Adipose tissue (tissue), 3 donors: ENCODE results near the gene EYA4. TPM values are rescaled to one million over a fixed set of nuclear protein-coding genes. Genes with fewer than 3 reads are reported as not detected.

Source experiments
- H3K27ac ChIP-seq: one replicate; pipeline ENCODE4 v1.5.1; 2013; ENCODE audit warnings: low read depth, low read length
- WGBS, 3 donors: extraction: QIAGEN DNeasy Blood & Tissue Kit; methylation state at CpG; one replicate each; pipeline ENCODE4 v1.1.7; 2013; 5-methylcytosine and 5-hydroxymethylcytosine counted together
- polyA plus RNA-seq, 3 donors: library from polyadenylated mRNA; stranded (reverse); fragments of 200-250 nt; gene quantifications; one replicate each; pipeline ENCODE4 v1.2.3, GENCODE V29; 2013
- donor health status: healthy with polysubstance abuse.
- donor health status: Bipolar disorder and iron deficiency.
- donor health status: healthy.

The EYA4 gene
- polyA plus RNA-seq, 3 donors: 0.06 to 0.90 (median 0.43) TPM

GRCh38 chr6:133277228-133277899 lies 36.2 kb downstream of the EYA4 start:
- 78 to 87% (median 85%) methylated on average over 2 of the region's 2 CpGs for WGBS, 3 donors
- no peak overlapping the region for H3K27ac ChIP-seq

GRCh38 chr6:133277900-133278545 lies 36.9 kb downstream of the EYA4 start:
- H3K27ac ChIP-seq: no peak overlapping the region
- WGBS, 3 donors: 51 to 80% (median 63%) methylated on average over 4 of the region's 4 CpGs

GRCh38 chr6:133286765-133287164 lies 45.6 kb downstream of the EYA4 start:
- 11 to 41% (median 22%) methylated on average over 1 of the region's 1 CpG for WGBS, 3 donors
- H3K27ac ChIP-seq: no peak overlapping the region

- WGBS, 3 donors: 39 to 61% (median 55%) methylated on average over 1 of the region's 1 CpG
- H3K27ac ChIP-seq: no peak overlapping the region
These were observed 47.5 kb downstream of the EYA4 start for GRCh38 chr6:133288662-133289061.

GRCh38 chr6:133289733-133290306 lies 48.7 kb downstream of the EYA4 start:
- WGBS, 3 donors: 63 to 89% (median 76%) methylated on average over 5 of the region's 5 CpGs
- H3K27ac ChIP-seq: no peak overlapping the region

- H3K27ac ChIP-seq: no peak overlapping the region
- WGBS, 3 donors: 43 to 69% (median 59%) methylated on average over 1 of the region's 1 CpG
These were observed 49.8 kb downstream of the EYA4 start for GRCh38 chr6:133290930-133291329.

GRCh38 chr6:133291671-133292070 lies 50.5 kb downstream of the EYA4 start:
- 27 to 42% (median 34%) methylated on average over 1 of the region's 1 CpG for WGBS, 3 donors
- no peak overlapping the region for H3K27ac ChIP-seq

- no peak overlapping the region for H3K27ac ChIP-seq
- 47 to 88% (median 55%) methylated on average over 2 of the region's 2 CpGs for WGBS, 3 donors
These were observed 56.5 kb downstream of the EYA4 start for GRCh38 chr6:133297657-133298056.

GRCh38 chr6:133298335-133298734 lies 57.2 kb downstream of the EYA4 start:
- no peak overlapping the region for H3K27ac ChIP-seq
- WGBS, 3 donors: 70 to 84% (median 74%) methylated on average over 3 of the region's 3 CpGs

GRCh38 chr6:133298801-133299200 lies 57.6 kb downstream of the EYA4 start:
- WGBS, 3 donors: 68 to 84% (median 70%) methylated on average over 4 of the region's 4 CpGs
- no peak overlapping the region for H3K27ac ChIP-seq

GRCh38 chr6:133300896-133301295 lies 59.7 kb downstream of the EYA4 start:
- WGBS, 3 donors: 74 to 83% (median 79%) methylated on average over 3 of the region's 3 CpGs
- H3K27ac ChIP-seq: no peak overlapping the region

- H3K27ac ChIP-seq: no peak overlapping the region
- WGBS, 3 donors: 79 to 84% (median 83%) methylated on average over 5 of the region's 5 CpGs
These were observed 60.7 kb downstream of the EYA4 start for GRCh38 chr6:133301835-133302234.

- 49 to 61% (median 51%) methylated on average over 5 of the region's 5 CpGs for WGBS, 3 donors
- H3K27ac ChIP-seq: no peak overlapping the region
These were observed 65.8 kb downstream of the EYA4 start for GRCh38 chr6:133306931-133307330.

GRCh38 chr6:133309579-133309978 lies 68.4 kb downstream of the EYA4 start:
- no peak overlapping the region for H3K27ac ChIP-seq
- 56 to 79% (median 67%) methylated on average over 3 of the region's 3 CpGs for WGBS, 3 donors

GRCh38 chr6:133312006-133312405 lies 70.8 kb downstream of the EYA4 start:
- 65 to 93% (median 74%) methylated on average over 3 of the region's 3 CpGs for WGBS, 3 donors
- no peak overlapping the region for H3K27ac ChIP-seq

- WGBS, 3 donors: 79 to 95% (median 87%) methylated on average over 1 of the region's 1 CpG
- no peak overlapping the region for H3K27ac ChIP-seq
These were observed 71.9 kb downstream of the EYA4 start for GRCh38 chr6:133313068-133313467.

GRCh38 chr6:133314947-133315346 lies 73.8 kb downstream of the EYA4 start:
- 86 to 93% (median 90%) methylated on average over 4 of the region's 4 CpGs for WGBS, 3 donors
- H3K27ac ChIP-seq: no peak overlapping the region

- WGBS, 3 donors: 63 to 69% (median 65%) methylated on average over 5 of the region's 5 CpGs
- no peak overlapping the region for H3K27ac ChIP-seq
These were observed 74.7 kb downstream of the EYA4 start for GRCh38 chr6:133315811-133316210.

GRCh38 chr6:133317704-133318103 lies 76.5 kb downstream of the EYA4 start:
- 81 to 89% (median 88%) methylated on average over 4 of the region's 4 CpGs for WGBS, 3 donors
- no peak overlapping the region for H3K27ac ChIP-seq

- 71 to 83% (median 80%) methylated on average over 9 of the region's 9 CpGs for WGBS, 3 donors
- H3K27ac ChIP-seq: no peak overlapping the region
These were observed 85.4 kb downstream of the EYA4 start for GRCh38 chr6:133326584-133326983.
